Measurements from ENCODE around the gene FAAH2.

Gene FAAH2

GRCh38 chrX:57519578-57520118, 233.1 kb downstream of the FAAH2 start:
- Histone ChIP-seq H3K4me3 (ENCODE audit: low read length) (no peak overlapping the region), H3K4me1 (ENCODE audit: control insufficient read depth, low read length) (no peaks in the 10 kb centered on the region), H3K9me3 (ENCODE audit: control insufficient read depth, insufficient read depth, low read length) (no peaks in the 10 kb centered on the region), H3F3A (ENCODE audit: control insufficient read depth, insufficient read depth) (no peaks in the 10 kb centered on the region), H4K20me1 (ENCODE audit: control insufficient read depth, insufficient read depth, low read depth, low read length) (no peaks in the 10 kb centered on the region), H3K27ac (ENCODE audit: low read depth, low read length) (no peak overlapping the region), H3K9me2 (replicated peaks; ENCODE audit: control insufficient read depth, low read length) (no peaks in the 10 kb centered on the region), H3K79me2 (ENCODE audit: control insufficient read depth, low read length) (no peaks in the 10 kb centered on the region), H3K27me3 (ENCODE audit: control insufficient read depth, low read length) (no peaks in the 10 kb centered on the region), H3K36me3 (ENCODE audit: control insufficient read depth, low read length) (no peaks in the 10 kb centered on the region), H3K4me2 (ENCODE audit: low read length) (no peak overlapping the region)
- TF ChIP-seq EZH2phosphoT487 (IDR thresholded peaks at IDR 0.05; ENCODE audit: borderline replicate concordance, low read length) (no peak), CTCF (IDR thresholded peaks at IDR 0.05; ENCODE audit: low read depth, low read length, poor library complexity, severe bottlenecking) (no peak)

DNA sequence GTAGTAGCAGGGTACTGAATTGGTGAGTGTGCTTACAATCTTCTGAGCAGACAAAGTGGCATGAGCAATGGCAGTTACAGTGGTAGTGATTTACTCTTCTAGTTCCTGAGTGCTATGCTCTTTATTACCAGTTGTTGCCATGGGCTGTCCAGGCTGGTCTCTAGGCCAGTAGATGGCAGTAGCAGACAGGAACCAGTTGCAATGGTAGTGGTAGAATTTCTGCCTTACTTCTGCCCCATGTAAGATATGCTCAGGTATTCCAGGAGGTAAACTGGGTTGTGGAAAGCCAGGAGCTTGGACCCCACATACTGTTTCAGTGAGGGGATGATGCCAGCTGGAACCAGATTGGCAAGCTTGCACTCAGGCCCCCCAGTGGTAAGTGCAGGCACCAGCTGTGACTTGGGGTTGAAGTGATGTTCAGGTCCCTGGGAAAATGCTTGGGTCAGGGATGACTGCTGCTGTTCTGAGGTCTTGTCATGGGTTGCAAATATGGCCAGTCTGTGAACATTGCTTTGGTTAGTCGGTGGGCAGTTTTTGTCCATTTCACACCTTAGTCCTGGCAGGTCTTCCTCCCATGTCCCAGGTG, 242.3 kb downstream of the FAAH2 start:
- Histone ChIP-seq H3K9me2 (replicated peaks; ENCODE audit: control insufficient read depth, low read length) (no peaks in the 10 kb centered on the region), H3K27me3 (ENCODE audit: control insufficient read depth, low read length) (no peaks in the 10 kb centered on the region), H3K9me3 (ENCODE audit: control insufficient read depth, insufficient read depth, low read length) (no peaks in the 10 kb centered on the region), H4K20me1 (ENCODE audit: control insufficient read depth, insufficient read depth, low read depth, low read length) (no peaks in the 10 kb centered on the region), H3K4me1 (ENCODE audit: control insufficient read depth, low read length) (no peaks in the 10 kb centered on the region), H3K4me2 (ENCODE audit: low read length) (no peak overlapping the region), H3F3A (ENCODE audit: control insufficient read depth, insufficient read depth) (no peaks in the 10 kb centered on the region), H3K4me3 (ENCODE audit: low read length) (no peak overlapping the region), H3K27ac (ENCODE audit: low read depth, low read length) (no peak overlapping the region), H3K36me3 (ENCODE audit: control insufficient read depth, low read length) (no peaks in the 10 kb centered on the region), H3K79me2 (ENCODE audit: control insufficient read depth, low read length) (no peaks in the 10 kb centered on the region)
- TF ChIP-seq CTCF (IDR thresholded peaks at IDR 0.05; ENCODE audit: low read depth, low read length, poor library complexity, severe bottlenecking) (peak; percentile 67), EZH2phosphoT487 (IDR thresholded peaks at IDR 0.05; ENCODE audit: borderline replicate concordance, low read length) (no peak)

All from DOHH2 (cell line).